GM19351 (cell line): ENCODE data around the gene OTOG.
A peak's percentile ranks its signal among the peaks of the same experiment; 100 is the strongest.

ENCODE experiments used
- ATAC-seq: cut with Tn5 transposase; IDR thresholded peaks from one replicate; pipeline ENCODE4 v1.9.1; 2021; ENCODE audit warnings: mild to moderate bottlenecking, moderate library complexity; ENCODE audit not compliant: unreplicated experiment

Gene OTOG

GRCh38 chr11:17540807-17541206 is 6.3 kb upstream of the OTOG start:
- no peak for ATAC-seq

GRCh38 chr11:17541330-17541885 is 5.7 kb upstream of the OTOG start:
- ATAC-seq, result no peak

GRCh38 chr11:17542249-17542648 is 4.8 kb upstream of the OTOG start:
- no peak for ATAC-seq

GRCh38 chr11:17543041-17543440 is 4.0 kb upstream of the OTOG start:
- no peak for ATAC-seq

GRCh38 chr11:17543574-17544180 is 3.4 kb upstream of the OTOG start:
- no peak for ATAC-seq

- no peak for ATAC-seq
Observed at GRCh38 chr11:17544181-17544622, 2.9 kb upstream of the OTOG start, which contains the start of gene USH1C. USH1C (minus strand) TSS chr11:17544416; CDS start chr11:17544307, 109 bp downstream.

- no peak for ATAC-seq
Observed at GRCh38 chr11:17546240-17546639, 819 bp upstream of the OTOG start.

- ATAC-seq, result no peak
Observed at GRCh38 chr11:17547932-17548331, 873 bp downstream of the OTOG start.

- ATAC-seq, result no peak
Observed at GRCh38 chr11:17548444-17548843, 1.4 kb downstream of the OTOG start.

GRCh38 chr11:17550450-17551346 is 3.6 kb downstream of the OTOG start:
- no peak for ATAC-seq

- ATAC-seq, result no peak
Observed at GRCh38 chr11:17551347-17552040, 4.4 kb downstream of the OTOG start.

GRCh38 chr11:17552041-17552355 is 4.9 kb downstream of the OTOG start:
- no peak for ATAC-seq

- ATAC-seq, result no peak
Observed at GRCh38 chr11:17552392-17553248, 5.6 kb downstream of the OTOG start.

- no peak for ATAC-seq
Observed at GRCh38 chr11:17553249-17553546, 6.1 kb downstream of the OTOG start.

- ATAC-seq, result peak; percentile 59
Observed at GRCh38 chr11:17554487-17554886, 7.4 kb downstream of the OTOG start.

GRCh38 chr11:17556999-17557398 is 9.9 kb downstream of the OTOG start:
- no peak for ATAC-seq

- ATAC-seq, result no peak
Observed at GRCh38 chr11:17558025-17558780, 11.1 kb downstream of the OTOG start.

- ATAC-seq, result no peak
Observed at GRCh38 chr11:17558916-17559315, 11.9 kb downstream of the OTOG start.

GRCh38 chr11:17559341-17560087 is 12.5 kb downstream of the OTOG start:
- ATAC-seq, result no peak
